HCT116 (cell line): ENCODE measurements around the gene KCNAB3. TPM values are rescaled to one million over a fixed set of nuclear protein-coding genes. Genes with fewer than 3 reads are reported as not detected.

ENCODE experiments used
- ATAC-seq: fragments of 200-7000 bp; cut with Tn5 transposase; 2 replicates; pipeline ENCODE4 v1.9.1; 2020; ENCODE audit warnings: mild to moderate bottlenecking, moderate library complexity
- BruUV-seq: library from RNA; stranded (reverse); fragments of 400-500 nt; replicated peaks from 2 replicates; lab custom pipeline; 2021; lab: Mats Ljungman, UMichigan
- CTCF ChIA-PET: fragments of 300-600 bp; sonication (Branson Sonifier 250); formaldehyde crosslinking; loops from one replicate; lab custom pipeline; 2021; ENCODE audit warnings: antibody characterized with exemption; lab: Charles Lee
- POLR2A ChIA-PET: fragments of 300-600, 350-600 bp; sonication (Branson Sonifier 250); formaldehyde crosslinking; loops from one replicate; lab custom pipeline; 2021; ENCODE audit warnings: antibody characterized with exemption; lab: Charles Lee
- RAD21 ChIA-PET, 2 experiments: fragments of 300-600 bp; sonication (Branson Sonifier 250); formaldehyde crosslinking; loops; one replicate each; lab custom pipeline; 2023; ENCODE audit warnings: low total read pairs in 2 of 2; ENCODE audit not compliant: uncharacterized antibody in 2 of 2, unreplicated experiment in 2 of 2, low non-redundant PET in 1 of 2; lab: Charles Lee
- DNase-seq: peaks from one replicate; pipeline ENCODE4 v3.0.0-alpha.2; 2010; ENCODE audit warnings: low read depth, low spot score
- H2AFZ ChIP-seq: fragments of 200-600 bp; shearing (Covaris generic), sonication (generic); 2 replicates; pipeline ENCODE4 v1.6.1; 2017; ENCODE audit warnings: low read depth, mixed run types, mixed read lengths, antibody characterized with exemption, low read length; ENCODE audit not compliant: poor library complexity, severe bottlenecking
- H3K27ac ChIP-seq: 2 replicates; pipeline ENCODE4 v1.5.1; 2012; ENCODE audit warnings: low read depth, low read length
- H3K27me3 ChIP-seq: fragments of 200-600 bp; sonication (generic); 2 replicates; pipeline ENCODE4 v1.6.1; 2016; ENCODE audit warnings: mixed run types, low read length, mixed read lengths; ENCODE audit not compliant: insufficient read depth
- H3K36me3 ChIP-seq, 2 experiments: fragments of 200-500 bp in 1 of 2; fragments of 200-600 bp in 1 of 2; sonication (Bioruptor generic) in 1 of 2; sonication (generic) in 1 of 2; 2 replicates each; pipeline versions ENCODE4 v1.5.1 to v1.6.1; 2014 to 2016; ENCODE audit warnings: low read length in 2 of 2, inconsistent platforms in 1 of 2, mixed read lengths in 1 of 2, mixed run types in 1 of 2; ENCODE audit not compliant: insufficient read depth in 2 of 2, control insufficient read depth in 1 of 2
- H3K4me1 ChIP-seq, 2 experiments: fragments of 200-600 bp in 1 of 2; sonication (generic) in 1 of 2; 2 replicates each; pipeline versions ENCODE4 v1.5.1 to v1.6.1; 2012 to 2017; ENCODE audit warnings: low read length in 2 of 2, inconsistent platforms in 1 of 2, mild to moderate bottlenecking in 1 of 2, mixed read lengths in 1 of 2, mixed run types in 1 of 2, moderate library complexity in 1 of 2; ENCODE audit not compliant: insufficient read depth in 2 of 2, control insufficient read depth in 1 of 2
- H3K4me2 ChIP-seq: fragments of 200-600 bp; sonication (generic); 2 replicates; pipeline ENCODE4 v1.6.1; 2017; ENCODE audit warnings: mixed run types, low read length, mixed read lengths
- H3K4me3 ChIP-seq, 2 experiments: fragments of 200-600 bp in 1 of 2; sonication (generic) in 1 of 2; replicated peaks in 1 of 2; 2 replicates each; pipeline ENCODE4 v1.5.1; 2011 to 2016; ENCODE audit warnings: low read length in 2 of 2, control low read depth in 1 of 2, low read depth in 1 of 2, mild to moderate bottlenecking in 1 of 2, mixed read lengths in 1 of 2, mixed run types in 1 of 2
- H3K79me2 ChIP-seq: fragments of 200-600 bp; sonication (generic); 2 replicates; pipeline ENCODE4 v1.6.1; 2017; ENCODE audit warnings: mild to moderate bottlenecking, mixed run types, low read length, moderate library complexity, mixed read lengths; ENCODE audit not compliant: insufficient read depth
- H3K9ac ChIP-seq: fragments of 200-600 bp; sonication (generic); 2 replicates; pipeline ENCODE4 v1.6.1; 2016; ENCODE audit warnings: low read length, mixed read lengths
- H3K9me2 ChIP-seq: fragments of 200-600 bp; sonication (generic), shearing (Covaris generic); 2 replicates; pipeline ENCODE4 v1.6.1; 2017; ENCODE audit warnings: mixed run types, mild to moderate bottlenecking, moderate library complexity; ENCODE audit not compliant: insufficient read depth
- H3K9me3 ChIP-seq, 2 experiments: fragments of 200-500 bp in 1 of 2; fragments of 200-600 bp in 1 of 2; sonication (Bioruptor generic) in 1 of 2; sonication (generic) in 1 of 2; 2 replicates each; pipeline ENCODE4 v1.6.1; 2014 to 2017; ENCODE audit warnings: low read length in 2 of 2, mixed read lengths in 2 of 2, inconsistent platforms in 1 of 2, low read depth in 1 of 2, mild to moderate bottlenecking in 1 of 2, mixed run types in 1 of 2, moderate library complexity in 1 of 2; ENCODE audit not compliant: control insufficient read depth in 1 of 2, insufficient read depth in 1 of 2
- H4K20me1 ChIP-seq: fragments of 200-600 bp; sonication (generic), shearing (Covaris generic); 2 replicates; pipeline ENCODE4 v1.6.1; 2017; ENCODE audit warnings: mixed run types, mild to moderate bottlenecking, moderate library complexity; ENCODE audit not compliant: insufficient read depth
- ATF3 ChIP-seq: IDR thresholded peaks from 2 replicates; pipeline ENCODE4 v1.6.1; 2012
- CBX3 ChIP-seq: IDR thresholded peaks from 2 replicates; pipeline ENCODE4 v1.6.1; 2012; ENCODE audit warnings: low read depth
- CEBPB ChIP-seq: IDR thresholded peaks from 2 replicates; pipeline ENCODE4 v1.6.1; 2012; ENCODE audit warnings: low read depth
- CTCF ChIP-seq, 3 experiments: fragments of 200-600 bp in 1 of 3; sonication (generic) in 1 of 3; IDR thresholded peaks in 2 of 3; conservative IDR thresholded peaks in 1 of 3; 2 replicates each; pipeline ENCODE4 v1.5.1; 2012 to 2017; ENCODE audit warnings: low read depth in 2 of 3, low read length in 2 of 3, antibody characterized with exemption in 1 of 3, borderline replicate concordance in 1 of 3, control low read depth in 1 of 3, mild to moderate bottlenecking in 1 of 3, mixed read lengths in 1 of 3, mixed run types in 1 of 3, moderate library complexity in 1 of 3; ENCODE audit not compliant: insufficient read depth in 1 of 3
- EGR1 ChIP-seq: IDR thresholded peaks from 2 replicates; pipeline ENCODE4 v1.6.1; 2012; ENCODE audit warnings: low read depth
- ELF1 ChIP-seq: IDR thresholded peaks from 2 replicates; pipeline ENCODE4 v1.6.1; 2012; ENCODE audit warnings: low read depth, borderline replicate concordance
- EZH2 ChIP-seq: fragments of 200-600 bp; sonication (generic); IDR thresholded peaks from 2 replicates; pipeline ENCODE4 v1.6.1; 2017; ENCODE audit warnings: antibody characterized with exemption, mixed run types
- EZH2phosphoT487 ChIP-seq: fragments of 200-600 bp; IDR thresholded peaks from 2 replicates; pipeline ENCODE4 v1.6.1; 2018; ENCODE audit warnings: antibody characterized with exemption, borderline replicate concordance
- FOSL1 ChIP-seq: IDR thresholded peaks from 2 replicates; pipeline ENCODE4 v1.6.1; 2012; ENCODE audit warnings: low read depth
- JUND ChIP-seq: IDR thresholded peaks from 2 replicates; pipeline ENCODE4 v1.6.1; 2012
- MAX ChIP-seq: IDR thresholded peaks from 2 replicates; pipeline ENCODE4 v1.6.1; 2012
- POLR2AphosphoS5 ChIP-seq: IDR thresholded peaks from 2 replicates; pipeline ENCODE4 v1.6.1; 2011; ENCODE audit warnings: mild to moderate bottlenecking, low read depth, low read length, moderate library complexity
- RAD21 ChIP-seq: IDR thresholded peaks from 2 replicates; pipeline ENCODE4 v1.6.1; 2012; ENCODE audit warnings: low read depth, mild to moderate bottlenecking
- SIN3A ChIP-seq: IDR thresholded peaks from 2 replicates; pipeline ENCODE4 v1.6.1; 2012; ENCODE audit warnings: low read depth
- SP1 ChIP-seq: IDR thresholded peaks from 2 replicates; pipeline ENCODE4 v1.6.1; 2012; ENCODE audit warnings: low read depth
- SRF ChIP-seq: IDR thresholded peaks from 2 replicates; pipeline ENCODE4 v1.6.1; 2012; ENCODE audit warnings: low read depth
- YY1 ChIP-seq: IDR thresholded peaks from 2 replicates; pipeline ENCODE4 v1.6.1; 2011; ENCODE audit warnings: low read length, low read depth, moderate library complexity, mild to moderate bottlenecking; ENCODE audit not compliant: insufficient replicate concordance; ENCODE audit errors: extremely low read depth
- ZBTB33 ChIP-seq: IDR thresholded peaks from 2 replicates; pipeline ENCODE4 v1.6.1; 2011; ENCODE audit warnings: mild to moderate bottlenecking, low read length, moderate library complexity; ENCODE audit not compliant: insufficient replicate concordance; ENCODE audit errors: extremely low read depth
- ZFX ChIP-seq: fragments of 450-650 bp; IDR thresholded peaks from 2 replicates; pipeline ENCODE4 v1.6.1; 2017
- intact Hi-C: fragments of 100-400 bp; cut with micrococcal nuclease; formaldehyde crosslinking; loops from 2 replicates; pipeline ENCODE4 v1.10.0; 2022
- total RNA-seq: library from RNA; stranded (reverse); gene quantifications from one replicate; pipeline ENCODE4 v1.2.1, GENCODE V29; 2021; ENCODE audit not compliant: unreplicated experiment

The KCNAB3 gene
- total RNA-seq, 1 experiment from 2014 or later, result 7.1 TPM

GRCh38 chr17:7894226-7894625, 35.4 kb downstream of the KCNAB3 start:
- ChIA-PET RAD21 (no interaction called here), CTCF (no interaction called here), POLR2A (no interaction called here)
- no peaks in the 10 kb centered on the region for H4K20me1 ChIP-seq
- no peak overlapping the region for H3K27ac ChIP-seq
- no peak overlapping the region for H3K4me2 ChIP-seq
- H3K9me3 ChIP-seq, result no peaks in the 10 kb centered on the region
- no peak overlapping the region for H3K4me3 ChIP-seq
- no peak for ATAC-seq
- no peaks in the 10 kb centered on the region for H3K27me3 ChIP-seq
- intact Hi-C loops, result no loop called here
- H3K9ac ChIP-seq, result no peak overlapping the region
- peaks cover 8% of the 10 kb centered on the region in 2 experiments for H3K4me1 ChIP-seq
- no peaks in the 10 kb centered on the region for H3K9me2 ChIP-seq
- BruUV-seq, result TSS peak; percentile 42
- no peak for TF ChIP-seq SP1
- TF ChIP-seq CTCF (IDR thresholded peaks at IDR 0.05 in 2 of 3, conservative IDR thresholded peaks at IDR 0.05 in 1 of 3; ENCODE audit: borderline replicate concordance in 1 of 3, insufficient read depth in 1 of 3, low read depth in 2 of 3, low read length in 2 of 3), result no peak
- no peak for TF ChIP-seq CEBPB
- TF ChIP-seq EGR1, result no peak
- TF ChIP-seq SRF, result no peak
- TF ChIP-seq FOSL1, result no peak
- TF ChIP-seq ZFX, result no peak
- TF ChIP-seq JUND, result no peak
- no peak for TF ChIP-seq ZBTB33
- no peak for TF ChIP-seq MAX
- TF ChIP-seq RAD21, result no peak
- no peak for TF ChIP-seq CBX3
- TF ChIP-seq EZH2phosphoT487, result no peak
- TF ChIP-seq ELF1, result no peak
- no peak for TF ChIP-seq ATF3
- no peak for TF ChIP-seq POLR2AphosphoS5
- TF ChIP-seq EZH2, result no peak
- TF ChIP-seq YY1, result no peak
- TF ChIP-seq SIN3A, result no peak
- DNase-seq, result no peak
- peaks cover 34 to 35% of the 10 kb centered on the region in 2 experiments; a peak in 3 of 4 replicates for H3K36me3 ChIP-seq
- no peak overlapping the region for H2AFZ ChIP-seq
- H3K79me2 ChIP-seq, result peaks cover 6% of the 10 kb centered on the region; the same call in 1 of the 2 replicates
